Measurements from ENCODE around the gene OTULINL. TPM values are rescaled to one million over a fixed set of nuclear protein-coding genes. Genes with fewer than 3 reads are reported as not detected.

The OTULINL gene
- total RNA-seq, 1 donor from 2014 or later: 0.21 TPM

DNA sequence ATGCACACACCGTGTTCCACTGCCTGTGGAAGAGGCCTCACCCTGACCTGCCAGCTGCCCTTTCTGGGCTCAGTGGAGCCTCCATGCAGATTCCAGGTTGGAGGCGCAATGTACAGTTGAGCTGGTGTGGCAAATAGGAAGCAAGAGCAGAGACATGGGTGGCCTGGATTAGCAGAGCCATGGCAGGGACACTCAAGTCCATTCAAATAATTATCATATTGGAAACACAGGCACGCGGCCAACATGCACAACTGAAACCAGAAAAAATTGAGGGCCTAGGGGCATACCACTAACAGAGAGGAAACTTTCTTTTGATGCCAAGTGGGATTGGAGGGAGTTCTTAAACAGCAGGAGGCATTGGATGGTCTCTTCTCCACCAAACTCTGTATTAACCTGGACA, 35.8 kb downstream of the OTULINL start:
- Histone ChIP-seq H3K9me3 (no peaks in the 10 kb centered on the region), H3K4me3 (no peak overlapping the region), H3K36me3 (no peaks in the 10 kb centered on the region), H3K27me3 (no peaks in the 10 kb centered on the region), H3K4me1 (no peaks in the 10 kb centered on the region), H3K27ac (no peak overlapping the region)
- no peak for TF ChIP-seq CTCF (IDR thresholded peaks at IDR 0.05)
- no peak for DNase-seq (ENCODE audit: low spot score in 2 of 2)
- intact Hi-C loops (cut with DNase I): no loop called here

DNA sequence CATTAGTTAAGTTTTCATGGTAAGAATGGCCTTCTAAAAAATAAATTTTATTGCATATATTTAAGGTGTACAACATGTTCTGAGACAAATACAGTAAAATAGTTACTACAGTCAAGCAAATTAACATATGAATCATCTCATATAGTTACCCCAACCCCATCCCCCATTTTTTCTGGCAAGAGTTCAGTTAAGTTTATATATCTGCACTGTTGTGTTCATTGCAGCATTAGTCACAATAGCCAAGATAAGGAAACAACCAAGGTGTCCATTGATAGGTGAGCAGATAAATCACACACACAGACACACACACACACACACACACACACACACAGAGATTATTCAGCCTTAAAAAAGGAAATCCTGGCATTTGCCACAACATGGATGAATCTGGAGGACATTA, 45.7 kb downstream of the OTULINL start:
- intact Hi-C loops (cut with DNase I): no loop called here
- H3K9me3 ChIP-seq: no peaks in the 10 kb centered on the region

DNA sequence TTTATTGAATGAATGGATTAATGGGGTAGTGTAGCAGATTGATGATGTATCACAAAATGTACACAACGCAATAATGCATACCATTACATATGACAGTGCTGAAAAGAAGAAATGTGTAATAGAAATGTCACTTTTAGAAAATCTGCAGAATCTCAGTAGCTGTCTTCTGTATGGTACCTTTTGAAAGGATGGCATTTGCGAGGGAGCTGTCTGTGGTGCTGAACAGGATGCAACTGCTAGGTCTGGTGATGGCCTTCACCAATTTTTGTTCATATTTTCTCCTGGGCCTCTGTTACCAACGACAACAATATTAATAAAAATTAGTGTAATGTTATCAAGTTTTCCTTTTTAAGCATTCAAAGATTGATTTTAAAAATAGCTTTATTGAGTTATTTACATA, 46.8 kb downstream of the OTULINL start:
- DNase-seq (ENCODE audit: low spot score in 2 of 2): no peak
- H3K27me3 ChIP-seq: no peaks in the 10 kb centered on the region
- no peak overlapping the region for H3K27ac ChIP-seq
- no peaks in the 10 kb centered on the region for H3K36me3 ChIP-seq
- H3K9me3 ChIP-seq: no peaks in the 10 kb centered on the region
- no peaks in the 10 kb centered on the region for H3K4me1 ChIP-seq
- no peak for TF ChIP-seq CTCF (IDR thresholded peaks at IDR 0.05)
- intact Hi-C loops (cut with DNase I): no loop called here
- H3K4me3 ChIP-seq: no peak overlapping the region

More for the DNA sequence above, 45.7 kb downstream of the OTULINL start:
- TF ChIP-seq CTCF (IDR thresholded peaks at IDR 0.05): no peak
- DNase-seq (ENCODE audit: low spot score in 2 of 2): no peak
- H3K27ac ChIP-seq: no peak overlapping the region
- no peaks in the 10 kb centered on the region for H3K4me1 ChIP-seq
- H3K27me3 ChIP-seq: no peaks in the 10 kb centered on the region
- H3K36me3 ChIP-seq: no peaks in the 10 kb centered on the region
- no peak overlapping the region for H3K4me3 ChIP-seq

DNA sequence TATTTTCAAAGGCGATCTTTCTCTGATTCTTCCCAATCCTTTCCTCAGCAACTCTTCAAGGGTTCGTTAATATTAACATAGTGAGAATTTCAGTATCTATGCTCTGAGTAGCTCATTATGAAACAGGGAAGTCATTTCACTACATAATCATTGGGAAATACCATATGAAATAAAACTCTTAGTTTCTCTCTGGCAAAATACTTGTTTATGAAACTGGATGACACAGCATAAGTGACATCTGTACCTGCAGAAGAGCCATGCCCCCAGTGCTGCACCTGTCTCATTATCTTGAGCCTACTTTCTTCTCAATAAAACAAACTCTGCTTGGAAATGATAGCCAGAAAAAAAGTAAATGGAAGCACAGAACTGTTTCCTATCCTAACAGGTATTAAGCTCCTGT, 49.1 kb downstream of the OTULINL start:
- intact Hi-C loops (cut with DNase I): no loop called here
- no peak for DNase-seq (ENCODE audit: low spot score in 2 of 2)
- Histone ChIP-seq H3K4me3 (no peak overlapping the region), H3K27me3 (no peaks in the 10 kb centered on the region), H3K4me1 (no peaks in the 10 kb centered on the region), H3K27ac (no peak overlapping the region), H3K9me3 (no peaks in the 10 kb centered on the region), H3K36me3 (no peaks in the 10 kb centered on the region)
- no peak for TF ChIP-seq CTCF (IDR thresholded peaks at IDR 0.05)

DNA sequence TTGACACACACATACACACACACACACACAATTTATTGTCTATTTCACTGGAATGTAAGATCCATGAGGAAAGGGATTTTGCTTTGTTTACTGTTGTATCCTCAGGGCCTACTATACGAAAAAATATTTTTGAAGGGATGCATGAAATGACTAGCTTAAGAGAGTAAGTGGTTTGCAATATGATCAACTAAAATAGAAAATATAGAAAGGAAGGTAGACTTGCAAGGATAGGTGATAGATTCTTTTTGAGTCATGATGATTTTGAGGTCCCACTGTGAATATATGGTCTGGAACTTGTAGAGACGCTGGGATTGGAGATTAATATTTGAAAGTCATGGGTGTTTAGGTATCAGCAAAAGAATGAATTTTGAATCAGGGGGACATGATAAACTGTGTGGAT, 54.1 kb downstream of the OTULINL start:
- H3K27ac ChIP-seq: no peak overlapping the region
- H3K27me3 ChIP-seq: no peaks in the 10 kb centered on the region
- H3K4me1 ChIP-seq: no peaks in the 10 kb centered on the region
- no peaks in the 10 kb centered on the region for H3K36me3 ChIP-seq
- no peak for DNase-seq (ENCODE audit: low spot score in 2 of 2)
- no peak overlapping the region for H3K4me3 ChIP-seq
- H3K9me3 ChIP-seq: no peaks in the 10 kb centered on the region
- intact Hi-C loops (cut with DNase I): no loop called here
- TF ChIP-seq CTCF (IDR thresholded peaks at IDR 0.05): no peak

GRCh38 chr5:14640765-14641164, 59.2 kb downstream of the OTULINL start:
- Histone ChIP-seq H3K27me3 (no peaks in the 10 kb centered on the region), H3K4me3 (no peak overlapping the region), H3K4me1 (no peaks in the 10 kb centered on the region), H3K9me3 (no peaks in the 10 kb centered on the region), H3K27ac (no peak overlapping the region), H3K36me3 (no peaks in the 10 kb centered on the region)
- TF ChIP-seq CTCF (IDR thresholded peaks at IDR 0.05): no peak
- intact Hi-C loops (cut with DNase I): no loop called here
- no peak for DNase-seq (ENCODE audit: low spot score in 2 of 2)

All from ascending aorta (tissue), 2 donors.